HCT116 (cell line): Measurements from ENCODE around the gene DOCK1. TPM values are rescaled to one million over a fixed set of nuclear protein-coding genes. Genes with fewer than 3 reads are reported as not detected.

Experiments
- ATAC-seq: fragments of 200-7000 bp; cut with Tn5 transposase; 2 replicates; pipeline ENCODE4 v1.9.1; 2020; ENCODE audit warnings: mild to moderate bottlenecking, moderate library complexity
- BruUV-seq: library from RNA; stranded (reverse); fragments of 400-500 nt; replicated peaks from 2 replicates; lab custom pipeline; 2021; lab: Mats Ljungman, UMichigan
- CTCF ChIA-PET: fragments of 300-600 bp; sonication (Branson Sonifier 250); formaldehyde crosslinking; loops from one replicate; lab custom pipeline; 2021; ENCODE audit warnings: antibody characterized with exemption; lab: Charles Lee
- POLR2A ChIA-PET: fragments of 300-600, 350-600 bp; sonication (Branson Sonifier 250); formaldehyde crosslinking; loops from one replicate; lab custom pipeline; 2021; ENCODE audit warnings: antibody characterized with exemption; lab: Charles Lee
- RAD21 ChIA-PET, 2 experiments: fragments of 300-600 bp; sonication (Branson Sonifier 250); formaldehyde crosslinking; loops; one replicate each; lab custom pipeline; 2023; ENCODE audit warnings: low total read pairs in 2 of 2; ENCODE audit not compliant: uncharacterized antibody in 2 of 2, unreplicated experiment in 2 of 2, low non-redundant PET in 1 of 2; lab: Charles Lee
- DNase-seq: peaks from one replicate; pipeline ENCODE4 v3.0.0-alpha.2; 2010; ENCODE audit warnings: low read depth, low spot score
- H2AFZ ChIP-seq: fragments of 200-600 bp; shearing (Covaris generic), sonication (generic); 2 replicates; pipeline ENCODE4 v1.6.1; 2017; ENCODE audit warnings: low read depth, mixed run types, mixed read lengths, antibody characterized with exemption, low read length; ENCODE audit not compliant: poor library complexity, severe bottlenecking
- H3K27ac ChIP-seq: 2 replicates; pipeline ENCODE4 v1.5.1; 2012; ENCODE audit warnings: low read depth, low read length
- H3K27me3 ChIP-seq: fragments of 200-600 bp; sonication (generic); 2 replicates; pipeline ENCODE4 v1.6.1; 2016; ENCODE audit warnings: mixed run types, low read length, mixed read lengths; ENCODE audit not compliant: insufficient read depth
- H3K36me3 ChIP-seq, 2 experiments: fragments of 200-500 bp in 1 of 2; fragments of 200-600 bp in 1 of 2; sonication (Bioruptor generic) in 1 of 2; sonication (generic) in 1 of 2; 2 replicates each; pipeline versions ENCODE4 v1.5.1 to v1.6.1; 2014 to 2016; ENCODE audit warnings: low read length in 2 of 2, inconsistent platforms in 1 of 2, mixed read lengths in 1 of 2, mixed run types in 1 of 2; ENCODE audit not compliant: insufficient read depth in 2 of 2, control insufficient read depth in 1 of 2
- H3K4me1 ChIP-seq, 2 experiments: fragments of 200-600 bp in 1 of 2; sonication (generic) in 1 of 2; 2 replicates each; pipeline versions ENCODE4 v1.5.1 to v1.6.1; 2012 to 2017; ENCODE audit warnings: low read length in 2 of 2, inconsistent platforms in 1 of 2, mild to moderate bottlenecking in 1 of 2, mixed read lengths in 1 of 2, mixed run types in 1 of 2, moderate library complexity in 1 of 2; ENCODE audit not compliant: insufficient read depth in 2 of 2, control insufficient read depth in 1 of 2
- H3K4me2 ChIP-seq: fragments of 200-600 bp; sonication (generic); 2 replicates; pipeline ENCODE4 v1.6.1; 2017; ENCODE audit warnings: mixed run types, low read length, mixed read lengths
- H3K4me3 ChIP-seq, 2 experiments: fragments of 200-600 bp in 1 of 2; sonication (generic) in 1 of 2; replicated peaks in 1 of 2; 2 replicates each; pipeline ENCODE4 v1.5.1; 2011 to 2016; ENCODE audit warnings: low read length in 2 of 2, control low read depth in 1 of 2, low read depth in 1 of 2, mild to moderate bottlenecking in 1 of 2, mixed read lengths in 1 of 2, mixed run types in 1 of 2
- H3K79me2 ChIP-seq: fragments of 200-600 bp; sonication (generic); 2 replicates; pipeline ENCODE4 v1.6.1; 2017; ENCODE audit warnings: mild to moderate bottlenecking, mixed run types, low read length, moderate library complexity, mixed read lengths; ENCODE audit not compliant: insufficient read depth
- H3K9ac ChIP-seq: fragments of 200-600 bp; sonication (generic); 2 replicates; pipeline ENCODE4 v1.6.1; 2016; ENCODE audit warnings: low read length, mixed read lengths
- H3K9me2 ChIP-seq: fragments of 200-600 bp; sonication (generic), shearing (Covaris generic); 2 replicates; pipeline ENCODE4 v1.6.1; 2017; ENCODE audit warnings: mixed run types, mild to moderate bottlenecking, moderate library complexity; ENCODE audit not compliant: insufficient read depth
- H3K9me3 ChIP-seq, 2 experiments: fragments of 200-500 bp in 1 of 2; fragments of 200-600 bp in 1 of 2; sonication (Bioruptor generic) in 1 of 2; sonication (generic) in 1 of 2; 2 replicates each; pipeline ENCODE4 v1.6.1; 2014 to 2017; ENCODE audit warnings: low read length in 2 of 2, mixed read lengths in 2 of 2, inconsistent platforms in 1 of 2, low read depth in 1 of 2, mild to moderate bottlenecking in 1 of 2, mixed run types in 1 of 2, moderate library complexity in 1 of 2; ENCODE audit not compliant: control insufficient read depth in 1 of 2, insufficient read depth in 1 of 2
- H4K20me1 ChIP-seq: fragments of 200-600 bp; sonication (generic), shearing (Covaris generic); 2 replicates; pipeline ENCODE4 v1.6.1; 2017; ENCODE audit warnings: mixed run types, mild to moderate bottlenecking, moderate library complexity; ENCODE audit not compliant: insufficient read depth
- CEBPB ChIP-seq: IDR thresholded peaks from 2 replicates; pipeline ENCODE4 v1.6.1; 2012; ENCODE audit warnings: low read depth
- ELF1 ChIP-seq: IDR thresholded peaks from 2 replicates; pipeline ENCODE4 v1.6.1; 2012; ENCODE audit warnings: low read depth, borderline replicate concordance
- FOSL1 ChIP-seq: IDR thresholded peaks from 2 replicates; pipeline ENCODE4 v1.6.1; 2012; ENCODE audit warnings: low read depth
- POLR2A ChIP-seq: IDR thresholded peaks from 2 replicates; pipeline ENCODE4 v1.7.0; 2011; ENCODE audit warnings: borderline replicate concordance; ENCODE audit not compliant: insufficient read depth, insufficient read length; ENCODE audit errors: extremely low read depth
- POLR2AphosphoS5 ChIP-seq: IDR thresholded peaks from 2 replicates; pipeline ENCODE4 v1.6.1; 2011; ENCODE audit warnings: mild to moderate bottlenecking, low read depth, low read length, moderate library complexity
- SIN3A ChIP-seq: IDR thresholded peaks from 2 replicates; pipeline ENCODE4 v1.6.1; 2012; ENCODE audit warnings: low read depth
- SP1 ChIP-seq: IDR thresholded peaks from 2 replicates; pipeline ENCODE4 v1.6.1; 2012; ENCODE audit warnings: low read depth
- SRF ChIP-seq: IDR thresholded peaks from 2 replicates; pipeline ENCODE4 v1.6.1; 2012; ENCODE audit warnings: low read depth
- YY1 ChIP-seq: IDR thresholded peaks from 2 replicates; pipeline ENCODE4 v1.6.1; 2011; ENCODE audit warnings: low read length, low read depth, moderate library complexity, mild to moderate bottlenecking; ENCODE audit not compliant: insufficient replicate concordance; ENCODE audit errors: extremely low read depth
- intact Hi-C: fragments of 100-400 bp; cut with micrococcal nuclease; formaldehyde crosslinking; loops from 2 replicates; pipeline ENCODE4 v1.10.0; 2022
- total RNA-seq: library from RNA; stranded (reverse); gene quantifications from one replicate; pipeline ENCODE4 v1.2.1, GENCODE V29; 2021; ENCODE audit not compliant: unreplicated experiment
- TF ChIP-seq, protein P1 (sequence below): IDR thresholded peaks from 2 replicates; pipeline ENCODE4 v1.6.1; 2012
- TF ChIP-seq, protein P2 (sequence below): IDR thresholded peaks from 2 replicates; pipeline ENCODE4 v1.6.1; 2011; ENCODE audit warnings: mild to moderate bottlenecking, low read length, moderate library complexity; ENCODE audit not compliant: insufficient replicate concordance; ENCODE audit errors: extremely low read depth

Gene DOCK1
- total RNA-seq, 1 experiment from 2014 or later, result 46.5 TPM

DNA sequence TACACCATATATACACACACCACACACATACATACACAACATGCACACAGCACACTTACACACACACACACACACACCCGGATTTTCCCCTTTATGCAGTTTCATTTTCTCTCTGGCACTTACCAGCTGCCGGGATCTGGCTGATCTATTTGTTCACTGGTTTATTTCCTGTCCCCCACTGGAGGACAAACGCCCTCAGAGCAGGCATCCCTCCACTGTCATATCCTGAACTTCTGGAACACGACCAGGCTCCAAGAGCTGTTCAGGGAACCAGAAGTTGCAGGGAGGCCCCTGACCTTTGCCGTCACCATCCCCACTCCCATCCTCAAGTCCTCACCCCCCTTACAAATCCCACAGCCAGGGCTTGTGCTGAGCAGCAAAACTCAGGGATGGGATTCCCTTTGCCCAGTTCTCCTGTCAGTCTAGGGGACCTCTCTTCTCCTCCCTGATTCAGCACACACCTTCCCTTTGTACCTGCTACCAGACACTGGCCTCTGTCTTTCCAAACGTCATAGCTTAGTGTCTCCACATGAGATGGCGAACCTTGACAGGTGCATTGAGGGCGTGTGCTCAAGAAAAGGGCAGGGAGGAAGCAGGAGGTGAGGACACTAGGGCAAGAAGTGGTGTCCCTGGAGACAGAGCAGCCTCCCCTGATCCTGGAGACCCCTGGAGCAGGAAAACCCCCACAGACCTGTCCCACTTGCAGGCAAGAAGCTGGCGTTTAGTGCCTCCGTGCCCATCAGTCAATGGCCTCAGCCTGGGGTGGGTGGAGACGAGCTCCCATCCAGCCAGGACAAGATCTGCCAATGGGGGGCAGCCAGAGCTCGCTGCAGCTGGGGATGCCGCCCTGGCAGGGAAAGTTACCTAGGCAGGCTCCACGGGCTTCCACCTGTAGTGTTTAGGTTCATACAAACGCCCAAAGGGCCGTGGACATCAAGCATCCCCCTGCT, 12.7 kb upstream of the DOCK1 start:
- ATAC-seq (no peak), DNase-seq (no peak)
- no peaks in the 10 kb centered on the region for H3K9me3 ChIP-seq
- H3K4me2 ChIP-seq, result no peak overlapping the region
- H2AFZ ChIP-seq, result no peak overlapping the region
- ChIA-PET POLR2A (no interaction called here), CTCF (no interaction called here), RAD21 (no interaction called here)
- H3K27ac ChIP-seq, result no peak overlapping the region
- H4K20me1 ChIP-seq, result no peaks in the 10 kb centered on the region
- H3K4me3 ChIP-seq, result no peak overlapping the region
- H3K9ac ChIP-seq, result no peak overlapping the region
- TF ChIP-seq ELF1 (no peak), YY1 (no peak), CEBPB (no peak), POLR2A (no peak), SP1 (no peak), FOSL1 (no peak), POLR2AphosphoS5 (no peak), SRF (no peak), SIN3A (no peak)
- TF ChIP-seq, protein P1, sequence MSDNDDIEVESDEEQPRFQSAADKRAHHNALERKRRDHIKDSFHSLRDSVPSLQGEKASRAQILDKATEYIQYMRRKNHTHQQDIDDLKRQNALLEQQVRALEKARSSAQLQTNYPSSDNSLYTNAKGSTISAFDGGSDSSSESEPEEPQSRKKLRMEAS, result no peak
- TF ChIP-seq, protein P2, sequence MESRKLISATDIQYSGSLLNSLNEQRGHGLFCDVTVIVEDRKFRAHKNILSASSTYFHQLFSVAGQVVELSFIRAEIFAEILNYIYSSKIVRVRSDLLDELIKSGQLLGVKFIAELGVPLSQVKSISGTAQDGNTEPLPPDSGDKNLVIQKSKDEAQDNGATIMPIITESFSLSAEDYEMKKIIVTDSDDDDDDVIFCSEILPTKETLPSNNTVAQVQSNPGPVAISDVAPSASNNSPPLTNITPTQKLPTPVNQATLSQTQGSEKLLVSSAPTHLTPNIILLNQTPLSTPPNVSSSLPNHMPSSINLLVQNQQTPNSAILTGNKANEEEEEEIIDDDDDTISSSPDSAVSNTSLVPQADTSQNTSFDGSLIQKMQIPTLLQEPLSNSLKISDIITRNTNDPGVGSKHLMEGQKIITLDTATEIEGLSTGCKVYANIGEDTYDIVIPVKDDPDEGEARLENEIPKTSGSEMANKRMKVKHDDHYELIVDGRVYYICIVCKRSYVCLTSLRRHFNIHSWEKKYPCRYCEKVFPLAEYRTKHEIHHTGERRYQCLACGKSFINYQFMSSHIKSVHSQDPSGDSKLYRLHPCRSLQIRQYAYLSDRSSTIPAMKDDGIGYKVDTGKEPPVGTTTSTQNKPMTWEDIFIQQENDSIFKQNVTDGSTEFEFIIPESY, result no peak
- H3K27me3 ChIP-seq, result no peaks in the 10 kb centered on the region
- H3K9me2 ChIP-seq, result no peaks in the 10 kb centered on the region
- BruUV-seq, result no TSS peak
- H3K36me3 ChIP-seq, result no peaks in the 10 kb centered on the region
- no peaks in the 10 kb centered on the region for H3K79me2 ChIP-seq
- peaks cover 7 to 14% of the 10 kb centered on the region in 2 experiments; a peak in 3 of 4 replicates for H3K4me1 ChIP-seq
- intact Hi-C loops, result no loop called here
